Caco-2 (cell line): ENCODE results near the gene ORMDL3. TPM values are rescaled to one million over a fixed set of nuclear protein-coding genes. Genes with fewer than 3 reads are reported as not detected.
"Not testable (repeated sequence)": the region's sequence is repeated elsewhere in the genome, so short reads cannot be mapped to it uniquely, and the experiment has no call there.

ENCODE experiments used
- BruUV-seq: library from RNA; stranded (reverse); fragments of 400-500 nt; replicated peaks from 2 replicates; lab custom pipeline; 2021; lab: Mats Ljungman, UMichigan
- CTCF ChIA-PET: fragments of 300-600 bp; sonication (Branson Sonifier 250); formaldehyde crosslinking; loops from one replicate; lab custom pipeline; 2022; ENCODE audit warnings: antibody characterized with exemption; lab: Charles Lee
- POLR2A ChIA-PET: fragments of 300-600 bp; sonication (Branson Sonifier 250); formaldehyde crosslinking; loops from one replicate; lab custom pipeline; 2022; ENCODE audit warnings: antibody characterized with exemption; lab: Charles Lee
- DNase-seq, 2 experiments: peaks; one replicate each; pipeline versions ENCODE4 v3.0.0 to v3.0.0-alpha.2; 2020 to 2022
- H3K27me3 ChIP-seq: replicated peaks from 2 replicates; pipeline ENCODE4 v1.6.0; 2011; ENCODE audit warnings: low read length; ENCODE audit not compliant: control insufficient read depth, insufficient read depth
- H3K36me3 ChIP-seq: 2 replicates; pipeline ENCODE4 v1.5.1; 2011; ENCODE audit warnings: low read length; ENCODE audit not compliant: control insufficient read depth, insufficient read depth
- H3K4me1 ChIP-seq: fragments of 250-450 bp; sonication (Bioruptor Pico); 2 replicates; pipeline ENCODE4 v1.5.1; 2020; ENCODE audit warnings: mild to moderate bottlenecking
- H3K4me3 ChIP-seq: 2 replicates; pipeline ENCODE4 v1.5.1; 2011; ENCODE audit warnings: low read depth, mild to moderate bottlenecking, control low read depth, low read length
- H3K9me3 ChIP-seq: fragments of 250-450 bp; sonication (Bioruptor Pico); 2 replicates; pipeline ENCODE4 v1.5.1; 2020; ENCODE audit warnings: mild to moderate bottlenecking, moderate library complexity
- H3K27ac Mint-ChIP-seq: one replicate; pipeline ENCODE4 v1.8.0; 2022; ENCODE audit warnings: mixed read lengths; ENCODE audit not compliant: unreplicated experiment
- H3K27me3 Mint-ChIP-seq: one replicate; pipeline ENCODE4 v1.8.0; 2022; ENCODE audit warnings: mixed read lengths; ENCODE audit not compliant: insufficient read depth, unreplicated experiment
- H3K36me3 Mint-ChIP-seq: one replicate; pipeline ENCODE4 v1.8.0; 2022; ENCODE audit warnings: mild to moderate bottlenecking, mixed read lengths; ENCODE audit not compliant: insufficient read depth, unreplicated experiment
- H3K4me1 Mint-ChIP-seq: one replicate; pipeline ENCODE4 v1.8.0; 2022; ENCODE audit warnings: low read depth, mixed read lengths; ENCODE audit not compliant: unreplicated experiment
- H3K4me3 Mint-ChIP-seq: one replicate; pipeline ENCODE4 v1.8.0; 2022; ENCODE audit warnings: mild to moderate bottlenecking, moderate library complexity, mixed read lengths; ENCODE audit not compliant: unreplicated experiment
- H3K9me3 Mint-ChIP-seq: one replicate; pipeline ENCODE4 v1.8.0; 2022; ENCODE audit warnings: mixed read lengths; ENCODE audit not compliant: unreplicated experiment
- intact Hi-C: fragments of 100-400 bp; cut with micrococcal nuclease; formaldehyde crosslinking; loops from one replicate; pipeline ENCODE4 v1.10.0; 2022; ENCODE audit not compliant: unreplicated experiment
- total RNA-seq: library from RNA; stranded (reverse); gene quantifications from 2 replicates; pipeline ENCODE4 v1.2.3, GENCODE V29; 2022
- TF ChIP-seq, protein P1 (sequence below), 2 experiments: fragments of 200-600 bp in 1 of 2; IDR thresholded peaks; 1 replicate in 1 of 2; 2 replicates in 1 of 2; pipeline versions ENCODE4 v1.5.1 to v1.8.0; 2011 to 2022; ENCODE audit warnings: antibody characterized with exemption in 1 of 2, control low read depth in 1 of 2, inconsistent platforms in 1 of 2, low read depth in 1 of 2, low read length in 1 of 2, mild to moderate bottlenecking in 1 of 2, moderate library complexity in 1 of 2; ENCODE audit not compliant: insufficient read depth in 1 of 2, severe bottlenecking in 1 of 2, unreplicated experiment in 1 of 2

The ORMDL3 gene
- total RNA-seq, 1 experiment from 2014 or later = 75.2 TPM

DNA sequence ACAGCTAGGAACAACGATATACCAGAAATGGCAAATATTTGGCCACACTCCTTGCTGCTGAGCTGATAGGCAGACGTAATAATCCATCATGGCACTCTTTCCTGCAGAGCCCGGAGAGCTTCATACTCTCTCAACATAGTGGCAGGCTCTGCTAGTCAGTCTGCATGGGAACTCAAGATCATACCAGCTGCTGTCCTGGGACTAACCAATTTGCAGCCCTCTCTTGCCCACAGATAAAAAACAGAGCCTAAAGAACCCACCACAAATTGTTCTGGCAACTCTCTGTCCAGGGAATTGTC lies 22.5 kb downstream of the ORMDL3 start:
- intact Hi-C loops = no loop called here
- H3K27me3 Mint-ChIP-seq = no peaks in the 10 kb centered on the region

DNA sequence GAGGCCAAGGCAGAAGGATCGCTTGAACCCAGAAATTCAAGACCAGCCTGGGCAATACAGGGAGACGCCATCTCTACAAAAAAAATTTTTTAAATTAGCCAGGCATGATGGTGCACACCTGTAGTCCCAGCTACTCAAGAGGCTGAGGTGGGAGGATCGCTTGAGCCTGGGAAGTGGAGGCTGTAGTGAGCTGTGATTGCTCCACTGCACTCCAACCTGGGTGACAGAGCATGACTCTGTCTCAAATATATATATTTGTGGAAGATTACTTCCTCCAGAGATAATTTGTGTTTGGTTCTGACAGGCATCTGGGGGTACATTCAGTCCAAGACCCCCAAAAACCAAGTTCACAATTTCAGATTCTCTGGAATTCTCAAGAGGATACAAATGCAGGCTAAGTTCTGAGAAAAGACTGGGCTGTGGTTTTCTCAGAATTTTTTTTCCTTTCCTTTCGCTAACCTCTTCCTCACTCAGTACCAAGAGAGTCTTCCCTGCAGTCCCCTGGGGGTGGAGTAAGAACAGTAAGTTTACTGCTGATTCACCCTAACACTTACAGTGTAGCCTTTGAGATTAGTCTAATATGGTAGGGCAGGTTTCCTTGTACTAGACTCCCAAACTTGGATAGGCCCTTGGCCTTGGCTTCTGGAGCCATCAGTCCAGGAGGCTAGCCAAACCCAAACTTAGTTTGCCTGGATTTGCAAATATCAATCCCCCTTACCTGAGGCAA lies 24.1 kb downstream of the ORMDL3 start:
- Mint-ChIP-seq H3K4me3 (no peak overlapping the region), H3K36me3 (no peaks in the 10 kb centered on the region), H3K9me3 (no peaks in the 10 kb centered on the region), H3K4me1 (peaks cover 10% of the 10 kb centered on the region), H3K27me3 (no peaks in the 10 kb centered on the region), H3K27ac (no peak overlapping the region)
- DNase-seq = no peak
- Histone ChIP-seq H3K4me3 (no peak overlapping the region), H3K27me3 (no peaks in the 10 kb centered on the region), H3K4me1 (peaks cover 9% of the 10 kb centered on the region; the same call in 1 of the 2 replicates), H3K36me3 (no peaks in the 10 kb centered on the region), H3K9me3 (no peaks in the 10 kb centered on the region)
- POLR2A ChIA-PET = no interaction called here
- TF ChIP-seq, protein P1, sequence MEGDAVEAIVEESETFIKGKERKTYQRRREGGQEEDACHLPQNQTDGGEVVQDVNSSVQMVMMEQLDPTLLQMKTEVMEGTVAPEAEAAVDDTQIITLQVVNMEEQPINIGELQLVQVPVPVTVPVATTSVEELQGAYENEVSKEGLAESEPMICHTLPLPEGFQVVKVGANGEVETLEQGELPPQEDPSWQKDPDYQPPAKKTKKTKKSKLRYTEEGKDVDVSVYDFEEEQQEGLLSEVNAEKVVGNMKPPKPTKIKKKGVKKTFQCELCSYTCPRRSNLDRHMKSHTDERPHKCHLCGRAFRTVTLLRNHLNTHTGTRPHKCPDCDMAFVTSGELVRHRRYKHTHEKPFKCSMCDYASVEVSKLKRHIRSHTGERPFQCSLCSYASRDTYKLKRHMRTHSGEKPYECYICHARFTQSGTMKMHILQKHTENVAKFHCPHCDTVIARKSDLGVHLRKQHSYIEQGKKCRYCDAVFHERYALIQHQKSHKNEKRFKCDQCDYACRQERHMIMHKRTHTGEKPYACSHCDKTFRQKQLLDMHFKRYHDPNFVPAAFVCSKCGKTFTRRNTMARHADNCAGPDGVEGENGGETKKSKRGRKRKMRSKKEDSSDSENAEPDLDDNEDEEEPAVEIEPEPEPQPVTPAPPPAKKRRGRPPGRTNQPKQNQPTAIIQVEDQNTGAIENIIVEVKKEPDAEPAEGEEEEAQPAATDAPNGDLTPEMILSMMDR (IDR thresholded peaks at IDR 0.05; ENCODE audit: insufficient read depth in 1 of 2, low read depth in 1 of 2, low read length in 1 of 2, severe bottlenecking in 1 of 2, unreplicated experiment in 1 of 2) = no peak
- BruUV-seq = no TSS peak
- CTCF ChIA-PET = no interaction called here
- intact Hi-C loops = no loop called here

More for the DNA sequence above, 22.5 kb downstream of the ORMDL3 start:
- no TSS peak for BruUV-seq
- H3K4me3 ChIP-seq = no peak overlapping the region
- H3K36me3 ChIP-seq = no peaks in the 10 kb centered on the region
- no peak overlapping the region for H3K27ac Mint-ChIP-seq
- peaks cover 9% of the 10 kb centered on the region; the same call in 1 of the 2 replicates for H3K4me1 ChIP-seq
- H3K4me3 Mint-ChIP-seq = no peak overlapping the region
- H3K4me1 Mint-ChIP-seq = peaks cover 10% of the 10 kb centered on the region
- H3K9me3 Mint-ChIP-seq = no peaks in the 10 kb centered on the region
- CTCF ChIA-PET = interaction anchor here (0.6 to 1.0 kb wide), 2 partner anchors 9 to 523 kb away, joined by 3 to 7 read pairs; no protein-coding TSS in a partner anchor
- TF ChIP-seq, protein P1 (IDR thresholded peaks at IDR 0.05; ENCODE audit: insufficient read depth in 1 of 2, low read depth in 1 of 2, low read length in 1 of 2, severe bottlenecking in 1 of 2, unreplicated experiment in 1 of 2) = no peak
- H3K27me3 ChIP-seq = no peaks in the 10 kb centered on the region
- H3K36me3 Mint-ChIP-seq = no peaks in the 10 kb centered on the region
- no peaks in the 10 kb centered on the region for H3K9me3 ChIP-seq
- POLR2A ChIA-PET = interaction anchor here (0.5 kb wide), 1 partner anchor 98 kb away, joined by 4 read pairs; no protein-coding TSS in a partner anchor
- no peak for DNase-seq

DNA sequence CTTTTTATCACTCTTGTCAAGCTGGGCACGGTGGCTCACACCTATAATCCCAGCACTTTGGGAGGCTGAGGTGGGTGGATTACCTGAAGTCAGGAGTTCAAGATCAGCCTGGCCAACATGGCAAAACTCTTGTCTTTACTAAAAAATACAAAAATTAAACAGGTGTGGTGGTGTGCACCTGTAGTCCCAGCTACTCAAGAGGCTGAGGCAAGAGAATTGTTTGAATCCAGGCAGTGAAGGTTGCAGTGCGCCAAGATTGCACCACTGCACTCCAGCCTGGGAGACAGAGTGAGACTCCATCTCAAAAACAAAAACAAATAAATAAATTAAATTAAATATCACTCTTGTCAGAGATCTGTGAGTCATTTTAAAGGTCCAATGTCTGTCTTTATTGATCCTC lies 25.4 kb downstream of the ORMDL3 start:
- H3K4me1 Mint-ChIP-seq, DNase-seq, H3K4me1 ChIP-seq, H3K9me3 Mint-ChIP-seq, CTCF ChIA-PET, H3K27me3 Mint-ChIP-seq, H3K4me3 ChIP-seq, H3K9me3 ChIP-seq, H3K36me3 Mint-ChIP-seq, H3K27ac Mint-ChIP-seq, H3K36me3 ChIP-seq, BruUV-seq, intact Hi-C loops, H3K4me3 Mint-ChIP-seq, H3K27me3 ChIP-seq: not testable (repeated sequence)
- POLR2A ChIA-PET = interaction anchor here (0.5 kb wide), 1 partner anchor 138 kb away, joined by 4 read pairs; no protein-coding TSS in a partner anchor
